RWPE1 (cell line): ENCODE measurements around the gene HMGXB4.

Experiments used
- CTCF ChIA-PET: fragments of 350-600 bp; sonication (Branson Sonifier 250); formaldehyde crosslinking; extraction: SDS; loops from one replicate; lab custom pipeline; 2021; lab: Yijun Ruan, JAX
- POLR2A ChIA-PET: fragments of 400-600 bp; formaldehyde crosslinking; extraction: SDS; loops from one replicate; lab custom pipeline; 2020; ENCODE audit warnings: antibody characterized with exemption; ENCODE audit not compliant: low non-redundant PET; lab: Yijun Ruan, JAX
- DNase-seq: peaks from one replicate; pipeline ENCODE4 v3.0.0; 2012; ENCODE audit warnings: low spot score
- H3K27ac ChIP-seq: fragments of 450-650 bp; 2 replicates; pipeline ENCODE4 v1.5.1; 2017
- CTCF ChIP-seq: fragments of 450-650 bp; conservative IDR thresholded peaks from 2 replicates; pipeline ENCODE4 v1.5.1; 2017; ENCODE audit warnings: low read depth, mild to moderate bottlenecking

The HMGXB4 gene

GRCh38 chr22:35250156-35250555 is 7.1 kb upstream of the HMGXB4 start:
- POLR2A ChIA-PET, result no interaction called here
- CTCF ChIA-PET, result no interaction called here
- no peak for DNase-seq
- H3K27ac ChIP-seq, result no peak overlapping the region
- TF ChIP-seq CTCF, result no peak

DNA sequence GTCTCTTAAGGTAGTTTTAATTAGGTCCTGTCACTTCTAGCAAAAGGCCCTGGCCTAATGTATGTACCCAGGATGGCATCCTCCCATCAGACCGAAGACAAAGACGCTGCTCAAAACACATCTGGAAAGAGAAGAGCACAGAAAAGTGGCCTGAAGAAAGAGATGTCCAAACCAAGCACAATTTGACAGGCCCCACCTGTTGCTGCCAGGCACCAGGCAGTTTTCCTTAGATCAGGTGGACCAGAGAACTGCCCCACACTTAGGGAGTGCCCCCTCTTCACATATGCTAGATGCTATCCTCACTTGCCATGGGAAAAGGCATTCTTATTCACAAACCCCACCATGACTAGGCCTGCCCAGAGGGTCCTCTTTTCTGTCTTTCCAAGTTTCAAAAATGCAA is 3.3 kb upstream of the HMGXB4 start:
- TF ChIP-seq CTCF, result no peak
- no peak for DNase-seq
- ChIA-PET CTCF (no interaction called here), POLR2A (no interaction called here)
- no peak overlapping the region for H3K27ac ChIP-seq

- DNase-seq, result peak; percentile 2
- no peak for TF ChIP-seq CTCF
- ChIA-PET CTCF (no interaction called here), POLR2A (no interaction called here)
- H3K27ac ChIP-seq, result peak overlapping the region; percentile 83
These were observed 332 bp upstream of the HMGXB4 start for GRCh38 chr22:35257002-35257320.

DNA sequence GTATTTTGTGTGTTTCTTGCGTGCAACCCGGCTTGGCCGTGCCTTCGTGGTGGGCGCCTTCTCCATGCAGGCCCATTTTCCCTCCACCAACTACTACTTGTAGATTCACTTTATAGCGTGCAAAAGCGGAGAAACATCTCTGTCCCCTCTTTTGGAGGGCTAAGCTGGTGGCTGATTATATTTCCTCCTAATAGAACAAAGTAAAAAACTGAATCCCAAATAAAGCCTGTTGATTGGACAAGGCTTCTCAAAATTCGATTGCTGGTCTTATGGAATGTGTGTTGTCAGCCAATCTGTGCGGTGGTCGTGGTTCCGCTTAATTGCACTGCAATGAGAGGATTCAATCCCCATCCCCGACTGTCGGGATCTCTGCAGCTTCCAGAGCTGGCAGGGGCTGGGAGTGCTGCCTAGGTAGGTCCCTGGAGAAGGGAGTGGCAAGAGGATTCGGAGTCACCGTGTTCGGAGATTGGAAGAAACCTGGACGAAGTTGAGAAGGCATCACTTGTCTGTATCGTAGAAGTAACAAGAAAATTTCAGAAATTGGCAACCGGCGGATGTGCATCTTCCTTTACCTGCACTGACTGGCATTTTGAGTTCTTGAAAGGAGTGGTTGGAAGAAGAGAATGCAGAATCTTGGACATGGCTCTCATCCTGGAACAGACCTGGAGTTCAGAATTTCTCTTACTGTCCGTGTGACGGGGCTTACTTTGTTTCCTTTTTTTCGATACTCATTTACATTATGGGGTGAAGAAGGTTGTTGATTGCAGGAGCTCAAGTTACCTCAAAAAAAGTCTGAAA is 1.1 kb downstream of the HMGXB4 start:
- CTCF ChIA-PET, result no interaction called here
- peak overlapping the region; percentile 83 for H3K27ac ChIP-seq
- peak; percentile 4 for DNase-seq
- TF ChIP-seq CTCF, result no peak
- POLR2A ChIA-PET, result no interaction called here

GRCh38 chr22:35264986-35265385 is 7.7 kb downstream of the HMGXB4 start:
- no peak overlapping the region for H3K27ac ChIP-seq
- ChIA-PET POLR2A (no interaction called here), CTCF (no interaction called here)
- no peak for TF ChIP-seq CTCF
- DNase-seq, result no peak

GRCh38 chr22:35266277-35266676 is 9.0 kb downstream of the HMGXB4 start:
- no peak for TF ChIP-seq CTCF
- DNase-seq, result no peak
- no peak overlapping the region for H3K27ac ChIP-seq
- ChIA-PET CTCF (no interaction called here), POLR2A (no interaction called here)
